Measurements from ENCODE around the gene FHOD3.

The FHOD3 gene

DNA sequence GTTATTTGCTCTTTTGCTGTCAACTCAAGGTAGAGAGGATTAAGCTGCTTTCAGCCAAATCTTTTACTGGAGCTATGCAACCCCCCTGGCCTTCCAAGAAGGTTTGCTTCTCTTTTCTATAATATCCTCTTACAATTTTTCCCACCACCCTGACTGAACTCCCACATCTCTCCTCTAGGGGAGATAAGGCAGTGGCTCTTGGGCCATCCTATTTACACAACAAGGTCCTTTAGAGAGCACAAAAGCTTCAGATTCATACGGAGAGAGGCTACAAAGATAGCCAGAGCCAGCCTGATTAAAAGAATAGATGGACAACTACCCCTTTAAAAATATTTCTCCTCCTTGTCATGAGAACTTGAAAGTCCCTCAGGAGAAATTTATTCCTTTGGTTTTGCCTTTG is 435.6 kb downstream of the FHOD3 start:
- no peaks in the 10 kb centered on the region for H3K27me3 ChIP-seq (ENCODE audit: insufficient read depth, low read length, poor library complexity)
- no CpG with 5 or more reads among the region's 1 CpG for WGBS (ENCODE audit: extremely low coverage, insufficient coverage, low lambda C conversion rate)
- H2BK15ac ChIP-seq (replicated peaks; ENCODE audit: low read depth): no peak overlapping the region
- no peak overlapping the region for H3K18ac ChIP-seq (ENCODE audit: low read length)
- H3K9ac ChIP-seq (ENCODE audit: low read length): no peak overlapping the region
- H3K79me2 ChIP-seq (ENCODE audit: control insufficient read depth, insufficient read depth, low read length): no peaks in the 10 kb centered on the region
- no peak for DNase-seq
- H3K4me1 ChIP-seq (ENCODE audit: control insufficient read depth, low read depth, low read length): no peaks in the 10 kb centered on the region
- H3K79me1 ChIP-seq (ENCODE audit: low read length): no peaks in the 10 kb centered on the region
- H3K4me3 ChIP-seq (ENCODE audit: low read length): no peak overlapping the region
- no peak overlapping the region for H2BK5ac ChIP-seq (ENCODE audit: low read length)
- H3K36me3 ChIP-seq (ENCODE audit: control insufficient read depth, insufficient read depth, low read length): no peaks in the 10 kb centered on the region
- H3K4ac ChIP-seq (ENCODE audit: low read depth, low read length): no peak overlapping the region
- no peak overlapping the region for H2AK5ac ChIP-seq (ENCODE audit: low read length)
- no peak overlapping the region for H3K27ac ChIP-seq (ENCODE audit: low read depth, low read length)
- no peak overlapping the region for H2BK120ac ChIP-seq (ENCODE audit: low read depth, low read length)
- no peak overlapping the region for H3K4me2 ChIP-seq (ENCODE audit: low read length)
- H4K8ac ChIP-seq (ENCODE audit: low read depth, low read length): no peak overlapping the region
- H3K56ac ChIP-seq (ENCODE audit: low read length): no peak overlapping the region
- H3K23ac ChIP-seq (ENCODE audit: low read length): no peak overlapping the region
- H4K5ac ChIP-seq (ENCODE audit: low read length): no peak overlapping the region

DNA sequence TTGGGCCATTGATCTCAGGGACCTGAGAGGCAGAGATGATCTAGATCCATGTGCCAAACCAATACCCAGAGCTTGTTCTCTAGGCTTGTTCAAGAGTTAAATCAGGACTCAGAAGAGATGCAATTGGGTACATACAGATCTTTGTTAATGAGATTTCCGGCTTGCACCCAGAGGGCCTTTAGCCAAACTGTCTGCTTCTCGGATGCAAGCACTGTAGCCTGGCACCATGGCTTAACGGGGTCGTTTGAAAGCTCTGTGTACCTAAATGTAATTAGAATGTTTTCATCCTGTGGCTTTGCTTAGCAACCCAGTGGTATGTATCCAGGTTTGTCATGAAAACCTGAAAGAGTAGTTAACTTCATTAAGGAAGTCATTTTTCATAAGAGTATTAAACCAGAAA is 437.1 kb downstream of the FHOD3 start:
- Histone ChIP-seq H4K5ac (ENCODE audit: low read length) (no peak overlapping the region), H4K8ac (ENCODE audit: low read depth, low read length) (no peak overlapping the region), H3K4me1 (ENCODE audit: control insufficient read depth, low read depth, low read length) (no peaks in the 10 kb centered on the region), H2AK5ac (ENCODE audit: low read length) (no peak overlapping the region), H3K56ac (ENCODE audit: low read length) (no peak overlapping the region), H3K4me2 (ENCODE audit: low read length) (no peak overlapping the region), H3K79me2 (ENCODE audit: control insufficient read depth, insufficient read depth, low read length) (no peaks in the 10 kb centered on the region), H2BK120ac (ENCODE audit: low read depth, low read length) (no peak overlapping the region), H3K36me3 (ENCODE audit: control insufficient read depth, insufficient read depth, low read length) (no peaks in the 10 kb centered on the region), H3K4ac (ENCODE audit: low read depth, low read length) (no peak overlapping the region), H2BK5ac (ENCODE audit: low read length) (no peak overlapping the region), H3K79me1 (ENCODE audit: low read length) (no peaks in the 10 kb centered on the region), H3K18ac (ENCODE audit: low read length) (no peak overlapping the region), H3K4me3 (ENCODE audit: low read length) (no peak overlapping the region), H3K27me3 (ENCODE audit: insufficient read depth, low read length, poor library complexity) (no peaks in the 10 kb centered on the region), H3K23ac (ENCODE audit: low read length) (no peak overlapping the region), H2BK15ac (replicated peaks; ENCODE audit: low read depth) (no peak overlapping the region), H3K27ac (ENCODE audit: low read depth, low read length) (no peak overlapping the region), H3K9ac (ENCODE audit: low read length) (no peak overlapping the region)
- WGBS (ENCODE audit: extremely low coverage, insufficient coverage, low lambda C conversion rate): no CpG with 5 or more reads among the region's 4 CpGs
- no peak for DNase-seq

DNA sequence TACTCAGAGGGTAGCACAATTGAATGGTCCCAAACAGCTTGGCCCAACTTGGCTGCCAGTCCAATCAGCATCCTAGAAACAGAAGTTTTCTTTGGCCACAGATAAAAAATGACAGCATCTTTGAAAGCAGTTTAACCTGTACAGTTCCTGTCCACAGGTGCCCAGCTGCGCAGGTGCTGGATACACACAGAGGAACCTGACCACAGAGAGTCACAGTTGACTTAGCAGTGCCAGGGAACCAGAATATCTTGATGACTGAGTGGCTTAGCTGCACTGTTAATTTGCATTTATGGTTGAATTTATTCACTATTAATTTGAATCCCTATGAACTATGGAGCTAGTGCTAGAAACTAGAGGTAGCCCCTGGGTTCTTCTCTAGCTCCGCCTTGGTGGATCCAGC is 437.6 kb downstream of the FHOD3 start:
- Histone ChIP-seq H3K4ac (ENCODE audit: low read depth, low read length) (no peak overlapping the region), H3K27ac (ENCODE audit: low read depth, low read length) (no peak overlapping the region), H4K8ac (ENCODE audit: low read depth, low read length) (no peak overlapping the region), H2BK5ac (ENCODE audit: low read length) (no peak overlapping the region), H4K5ac (ENCODE audit: low read length) (no peak overlapping the region), H3K18ac (ENCODE audit: low read length) (no peak overlapping the region), H3K56ac (ENCODE audit: low read length) (no peak overlapping the region), H2BK15ac (replicated peaks; ENCODE audit: low read depth) (no peak overlapping the region), H3K79me1 (ENCODE audit: low read length) (no peaks in the 10 kb centered on the region), H3K27me3 (ENCODE audit: insufficient read depth, low read length, poor library complexity) (no peaks in the 10 kb centered on the region), H3K79me2 (ENCODE audit: control insufficient read depth, insufficient read depth, low read length) (no peaks in the 10 kb centered on the region), H3K4me1 (ENCODE audit: control insufficient read depth, low read depth, low read length) (no peaks in the 10 kb centered on the region), H2AK5ac (ENCODE audit: low read length) (no peak overlapping the region), H3K4me3 (ENCODE audit: low read length) (no peak overlapping the region), H3K36me3 (ENCODE audit: control insufficient read depth, insufficient read depth, low read length) (no peaks in the 10 kb centered on the region), H3K4me2 (ENCODE audit: low read length) (no peak overlapping the region), H2BK120ac (ENCODE audit: low read depth, low read length) (no peak overlapping the region), H3K23ac (ENCODE audit: low read length) (no peak overlapping the region), H3K9ac (ENCODE audit: low read length) (no peak overlapping the region)
- DNase-seq: no peak
- WGBS (ENCODE audit: extremely low coverage, insufficient coverage, low lambda C conversion rate): no CpG with 5 or more reads among the region's 2 CpGs

DNA sequence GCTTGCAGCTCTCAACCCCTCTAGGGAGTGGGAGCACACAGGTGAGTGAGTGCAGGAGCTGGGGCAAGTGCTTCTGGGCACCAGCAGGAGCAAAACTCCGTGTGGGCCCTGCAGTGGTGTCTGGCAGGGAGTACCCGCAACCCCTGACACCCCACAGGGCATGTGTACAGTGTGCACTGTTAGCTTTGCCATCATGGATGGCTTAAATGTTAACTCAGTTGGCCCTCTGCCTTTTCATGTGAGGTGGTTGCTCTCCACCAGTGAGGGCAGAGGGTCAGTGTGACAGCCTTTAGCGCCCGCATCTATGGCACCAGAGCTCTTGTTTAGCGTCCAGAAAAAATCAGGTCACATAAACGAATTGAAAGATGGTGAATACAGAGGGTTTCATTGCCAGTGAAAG is 438.6 kb downstream of the FHOD3 start:
- H4K5ac ChIP-seq (ENCODE audit: low read length): no peak overlapping the region
- H3K27ac ChIP-seq (ENCODE audit: low read depth, low read length): no peak overlapping the region
- no peak overlapping the region for H2BK15ac ChIP-seq (replicated peaks; ENCODE audit: low read depth)
- H3K23ac ChIP-seq (ENCODE audit: low read length): no peak overlapping the region
- H3K79me2 ChIP-seq (ENCODE audit: control insufficient read depth, insufficient read depth, low read length): no peaks in the 10 kb centered on the region
- H2BK120ac ChIP-seq (ENCODE audit: low read depth, low read length): no peak overlapping the region
- no peaks in the 10 kb centered on the region for H3K79me1 ChIP-seq (ENCODE audit: low read length)
- WGBS (ENCODE audit: extremely low coverage, insufficient coverage, low lambda C conversion rate): no CpG with 5 or more reads among the region's 6 CpGs
- H3K27me3 ChIP-seq (ENCODE audit: insufficient read depth, low read length, poor library complexity): no peaks in the 10 kb centered on the region
- DNase-seq: no peak
- H3K18ac ChIP-seq (ENCODE audit: low read length): no peak overlapping the region
- H3K4me1 ChIP-seq (ENCODE audit: control insufficient read depth, low read depth, low read length): no peaks in the 10 kb centered on the region
- no peak overlapping the region for H3K4me3 ChIP-seq (ENCODE audit: low read length)
- H2BK5ac ChIP-seq (ENCODE audit: low read length): no peak overlapping the region
- H3K56ac ChIP-seq (ENCODE audit: low read length): no peak overlapping the region
- no peak overlapping the region for H3K4me2 ChIP-seq (ENCODE audit: low read length)
- no peak overlapping the region for H3K9ac ChIP-seq (ENCODE audit: low read length)
- no peak overlapping the region for H2AK5ac ChIP-seq (ENCODE audit: low read length)
- no peaks in the 10 kb centered on the region for H3K36me3 ChIP-seq (ENCODE audit: control insufficient read depth, insufficient read depth, low read length)
- no peak overlapping the region for H3K4ac ChIP-seq (ENCODE audit: low read depth, low read length)
- no peak overlapping the region for H4K8ac ChIP-seq (ENCODE audit: low read depth, low read length)

DNA sequence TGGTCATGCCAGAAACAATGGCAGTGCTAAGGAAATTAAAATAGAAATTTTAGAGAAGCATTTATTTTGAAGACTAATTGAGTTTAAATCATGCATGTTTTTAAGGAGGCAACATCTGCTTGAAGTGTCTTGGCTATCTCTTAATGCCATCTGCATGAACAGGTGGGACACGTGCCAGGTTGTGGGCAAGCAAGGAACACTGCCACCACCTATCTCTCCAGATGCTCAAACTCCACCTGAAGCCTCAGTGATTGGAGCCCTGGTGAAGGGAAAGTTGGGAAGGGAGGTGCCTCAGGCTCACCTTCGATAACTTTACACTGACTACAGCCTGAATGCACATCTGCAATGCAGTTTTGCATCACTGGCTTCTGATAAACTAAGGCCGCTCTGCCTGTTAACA is 439.8 kb downstream of the FHOD3 start:
- no peak overlapping the region for H2BK120ac ChIP-seq (ENCODE audit: low read depth, low read length)
- H3K56ac ChIP-seq (ENCODE audit: low read length): no peak overlapping the region
- no peak overlapping the region for H3K4ac ChIP-seq (ENCODE audit: low read depth, low read length)
- H3K9ac ChIP-seq (ENCODE audit: low read length): no peak overlapping the region
- no peak overlapping the region for H3K27ac ChIP-seq (ENCODE audit: low read depth, low read length)
- H3K23ac ChIP-seq (ENCODE audit: low read length): no peak overlapping the region
- H3K79me2 ChIP-seq (ENCODE audit: control insufficient read depth, insufficient read depth, low read length): no peaks in the 10 kb centered on the region
- H2BK5ac ChIP-seq (ENCODE audit: low read length): no peak overlapping the region
- H3K18ac ChIP-seq (ENCODE audit: low read length): no peak overlapping the region
- WGBS (ENCODE audit: extremely low coverage, insufficient coverage, low lambda C conversion rate): no CpG with 5 or more reads among the region's 3 CpGs
- H3K4me1 ChIP-seq (ENCODE audit: control insufficient read depth, low read depth, low read length): no peaks in the 10 kb centered on the region
- no peak overlapping the region for H4K5ac ChIP-seq (ENCODE audit: low read length)
- H3K4me3 ChIP-seq (ENCODE audit: low read length): no peak overlapping the region
- no peaks in the 10 kb centered on the region for H3K27me3 ChIP-seq (ENCODE audit: insufficient read depth, low read length, poor library complexity)
- H3K36me3 ChIP-seq (ENCODE audit: control insufficient read depth, insufficient read depth, low read length): no peaks in the 10 kb centered on the region
- H3K79me1 ChIP-seq (ENCODE audit: low read length): no peaks in the 10 kb centered on the region
- DNase-seq: no peak
- no peak overlapping the region for H3K4me2 ChIP-seq (ENCODE audit: low read length)
- H4K8ac ChIP-seq (ENCODE audit: low read depth, low read length): no peak overlapping the region
- no peak overlapping the region for H2BK15ac ChIP-seq (replicated peaks; ENCODE audit: low read depth)
- no peak overlapping the region for H2AK5ac ChIP-seq (ENCODE audit: low read length)

DNA sequence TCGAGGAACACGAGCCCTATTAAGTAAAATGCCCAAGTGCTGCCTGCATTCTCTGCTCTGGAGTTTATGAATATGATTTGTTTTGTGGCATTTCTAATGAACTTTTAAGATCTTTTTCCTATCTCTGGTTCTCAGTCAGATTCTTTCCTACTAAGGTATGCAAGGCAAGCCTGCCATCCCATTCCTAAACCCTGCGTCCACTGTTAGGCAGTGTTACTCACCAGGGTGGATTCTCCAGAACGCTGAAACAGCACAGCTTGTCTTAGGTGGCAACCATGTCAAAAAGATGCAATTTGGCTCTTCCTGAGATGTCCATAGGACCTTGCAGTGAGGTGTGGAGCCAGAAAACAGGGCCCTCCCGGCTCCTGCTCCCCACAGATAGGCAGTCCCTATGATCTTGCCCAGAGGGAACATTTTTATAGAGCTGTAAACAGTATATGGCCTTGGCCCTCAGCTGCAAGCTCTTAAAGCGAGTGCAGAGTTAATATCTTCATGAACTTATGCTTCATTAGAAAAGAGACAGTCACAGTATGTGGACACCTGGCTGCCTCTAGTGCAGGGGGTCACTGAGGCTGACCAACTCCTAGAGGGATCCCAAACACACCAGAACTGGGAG is 446.9 kb downstream of the FHOD3 start:
- H3K79me2 ChIP-seq (ENCODE audit: control insufficient read depth, insufficient read depth, low read length): no peaks in the 10 kb centered on the region
- no peak overlapping the region for H4K8ac ChIP-seq (ENCODE audit: low read depth, low read length)
- no peaks in the 10 kb centered on the region for H3K4me1 ChIP-seq (ENCODE audit: control insufficient read depth, low read depth, low read length)
- H3K4ac ChIP-seq (ENCODE audit: low read depth, low read length): no peak overlapping the region
- H3K18ac ChIP-seq (ENCODE audit: low read length): no peak overlapping the region
- H4K5ac ChIP-seq (ENCODE audit: low read length): no peak overlapping the region
- no CpG with 5 or more reads among the region's 6 CpGs for WGBS (ENCODE audit: extremely low coverage, insufficient coverage, low lambda C conversion rate)
- no peak overlapping the region for H2BK15ac ChIP-seq (replicated peaks; ENCODE audit: low read depth)
- H2BK5ac ChIP-seq (ENCODE audit: low read length): no peak overlapping the region
- no peak overlapping the region for H3K23ac ChIP-seq (ENCODE audit: low read length)
- no peak overlapping the region for H3K9ac ChIP-seq (ENCODE audit: low read length)
- H3K27me3 ChIP-seq (ENCODE audit: insufficient read depth, low read length, poor library complexity): no peaks in the 10 kb centered on the region
- no peak overlapping the region for H3K27ac ChIP-seq (ENCODE audit: low read depth, low read length)
- H3K79me1 ChIP-seq (ENCODE audit: low read length): no peaks in the 10 kb centered on the region
- no peaks in the 10 kb centered on the region for H3K36me3 ChIP-seq (ENCODE audit: control insufficient read depth, insufficient read depth, low read length)
- DNase-seq: no peak
- no peak overlapping the region for H3K4me3 ChIP-seq (ENCODE audit: low read length)
- H2AK5ac ChIP-seq (ENCODE audit: low read length): no peak overlapping the region
- H2BK120ac ChIP-seq (ENCODE audit: low read depth, low read length): no peak overlapping the region
- H3K4me2 ChIP-seq (ENCODE audit: low read length): no peak overlapping the region
- no peak overlapping the region for H3K56ac ChIP-seq (ENCODE audit: low read length)
